Suprapubic skin (tissue), 4 donors: ENCODE measurements around the gene ACP7. TPM values are rescaled to one million over a fixed set of nuclear protein-coding genes. Genes with fewer than 3 reads are reported as not detected.
A peak's percentile ranks its signal among the peaks of the same experiment; 100 is the strongest.

ENCODE experiments used
- DNase-seq, 2 donors: peaks; one replicate each; pipeline ENCODE4 v3.0.0-alpha.2; 2019; ENCODE audit warnings: low spot score in 2 of 2
- H3K27ac ChIP-seq: fragments of 200-600 bp; sonication (generic); one replicate; pipeline ENCODE4 v1.5.1; 2019
- H3K27me3 ChIP-seq: fragments of 200-600 bp; sonication (generic); one replicate; pipeline ENCODE4 v1.5.1; 2019
- H3K36me3 ChIP-seq: fragments of 200-600 bp; sonication (generic); one replicate; pipeline ENCODE4 v1.5.1; 2019
- H3K4me1 ChIP-seq: fragments of 200-600 bp; sonication (generic); one replicate; pipeline ENCODE4 v1.5.1; 2019
- H3K4me3 ChIP-seq: fragments of 200-600 bp; sonication (generic); one replicate; pipeline ENCODE4 v1.5.1; 2019; ENCODE audit warnings: mild to moderate bottlenecking
- H3K9me3 ChIP-seq: fragments of 200-600 bp; sonication (generic); one replicate; pipeline ENCODE4 v1.5.1; 2019
- EP300 ChIP-seq: sonication (generic); formaldehyde crosslinking; IDR thresholded peaks from one replicate; pipeline ENCODE4 v1.6.1; 2017; ENCODE audit warnings: antibody characterized with exemption
- POLR2A ChIP-seq, 2 donors: fragments of 450-650 bp; IDR thresholded peaks; one replicate each; pipeline ENCODE4 v1.6.1; 2017; ENCODE audit warnings: antibody characterized with exemption in 2 of 2, mild to moderate bottlenecking in 2 of 2, moderate library complexity in 2 of 2
- POLR2AphosphoS5 ChIP-seq, 3 donors: sonication (generic); formaldehyde crosslinking; IDR thresholded peaks; one replicate each; pipeline ENCODE4 v1.6.1; 2017; ENCODE audit warnings: antibody characterized with exemption in 3 of 3
- WGBS: methylation state at CpG from one replicate; pipeline ENCODE4 v1.1.5; 2018; 5-methylcytosine and 5-hydroxymethylcytosine counted together
- total RNA-seq, 4 donors: library from RNA; depleted of rRNA; stranded (reverse); fragments of >200 nt; gene quantifications; one replicate each; pipeline ENCODE4 v1.1.0, GENCODE V29; 2016
- TF ChIP-seq, protein P1 (sequence below), 2 donors: fragments of 200-600 bp in 1 of 2; fragments of 450-650 bp in 1 of 2; sonication (generic) in 1 of 2; IDR thresholded peaks; one replicate each; pipeline ENCODE4 v1.5.1; 2016 to 2019; ENCODE audit warnings: antibody characterized with exemption in 2 of 2, mild to moderate bottlenecking in 1 of 2, moderate library complexity in 1 of 2

ACP7 gene
- total RNA-seq, 4 donors from 2014 or later, result 15.0 to 24.1 (median 18.0) TPM

GRCh38 chr19:39152066-39152465 is 67.9 kb downstream of the ACP7 start:
- no peak overlapping the region for H3K4me3 ChIP-seq
- TF ChIP-seq POLR2A (IDR thresholded peaks at IDR 0.05) (no peak), EP300 (no peak), POLR2AphosphoS5 (IDR thresholded peaks at IDR 0.05) (no peak)
- TF ChIP-seq, protein P1, sequence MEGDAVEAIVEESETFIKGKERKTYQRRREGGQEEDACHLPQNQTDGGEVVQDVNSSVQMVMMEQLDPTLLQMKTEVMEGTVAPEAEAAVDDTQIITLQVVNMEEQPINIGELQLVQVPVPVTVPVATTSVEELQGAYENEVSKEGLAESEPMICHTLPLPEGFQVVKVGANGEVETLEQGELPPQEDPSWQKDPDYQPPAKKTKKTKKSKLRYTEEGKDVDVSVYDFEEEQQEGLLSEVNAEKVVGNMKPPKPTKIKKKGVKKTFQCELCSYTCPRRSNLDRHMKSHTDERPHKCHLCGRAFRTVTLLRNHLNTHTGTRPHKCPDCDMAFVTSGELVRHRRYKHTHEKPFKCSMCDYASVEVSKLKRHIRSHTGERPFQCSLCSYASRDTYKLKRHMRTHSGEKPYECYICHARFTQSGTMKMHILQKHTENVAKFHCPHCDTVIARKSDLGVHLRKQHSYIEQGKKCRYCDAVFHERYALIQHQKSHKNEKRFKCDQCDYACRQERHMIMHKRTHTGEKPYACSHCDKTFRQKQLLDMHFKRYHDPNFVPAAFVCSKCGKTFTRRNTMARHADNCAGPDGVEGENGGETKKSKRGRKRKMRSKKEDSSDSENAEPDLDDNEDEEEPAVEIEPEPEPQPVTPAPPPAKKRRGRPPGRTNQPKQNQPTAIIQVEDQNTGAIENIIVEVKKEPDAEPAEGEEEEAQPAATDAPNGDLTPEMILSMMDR (IDR thresholded peaks at IDR 0.05), result no peak
- H3K9me3 ChIP-seq, result no peaks in the 10 kb centered on the region
- H3K4me1 ChIP-seq, result peaks cover 38% of the 10 kb centered on the region
- WGBS, result 86% methylated on average over 10 of the region's 10 CpGs
- no peak overlapping the region for H3K27ac ChIP-seq
- DNase-seq, result no peak
- no peaks in the 10 kb centered on the region for H3K36me3 ChIP-seq
- no peaks in the 10 kb centered on the region for H3K27me3 ChIP-seq

GRCh38 chr19:39154100-39154628 is 70.0 kb downstream of the ACP7 start:
- H3K27ac ChIP-seq, result peak overlapping the region; percentile 75
- DNase-seq, result no peak
- peaks cover 57% of the 10 kb centered on the region for H3K4me1 ChIP-seq
- no peaks in the 10 kb centered on the region for H3K9me3 ChIP-seq
- TF ChIP-seq, protein P1 (IDR thresholded peaks at IDR 0.05), result no peak
- TF ChIP-seq POLR2A (IDR thresholded peaks at IDR 0.05), result no peak
- no peak for TF ChIP-seq POLR2AphosphoS5 (IDR thresholded peaks at IDR 0.05)
- TF ChIP-seq EP300, result no peak
- no peaks in the 10 kb centered on the region for H3K36me3 ChIP-seq
- H3K27me3 ChIP-seq, result no peaks in the 10 kb centered on the region
- 69% methylated on average over 13 of the region's 13 CpGs for WGBS
- no peak overlapping the region for H3K4me3 ChIP-seq

- Histone ChIP-seq H3K4me1 (peaks cover 62% of the 10 kb centered on the region), H3K36me3 (no peaks in the 10 kb centered on the region), H3K27me3 (no peaks in the 10 kb centered on the region), H3K4me3 (peak overlapping the region; percentile 13), H3K27ac (peak overlapping the region; percentile 75), H3K9me3 (no peaks in the 10 kb centered on the region)
- no peak for DNase-seq
- TF ChIP-seq, protein P1 (IDR thresholded peaks at IDR 0.05), result no peak
- TF ChIP-seq POLR2AphosphoS5 (IDR thresholded peaks at IDR 0.05), result no peak
- no peak for TF ChIP-seq EP300
- no peak for TF ChIP-seq POLR2A (IDR thresholded peaks at IDR 0.05)
- WGBS, result 26% methylated on average over 4 of the region's 11 CpGs
Measured at GRCh38 chr19:39154629-39155100, 70.5 kb downstream of the ACP7 start.

GRCh38 chr19:39155114-39155700 is 71.0 kb downstream of the ACP7 start:
- DNase-seq, result no peak
- H3K4me3 ChIP-seq, result peak overlapping the region; percentile 13
- peak overlapping the region; percentile 75 for H3K27ac ChIP-seq
- no peaks in the 10 kb centered on the region for H3K27me3 ChIP-seq
- WGBS, result 52% methylated on average over 8 of the region's 11 CpGs
- TF ChIP-seq POLR2A (IDR thresholded peaks at IDR 0.05), result no peak
- TF ChIP-seq, protein P1 (IDR thresholded peaks at IDR 0.05), result no peak
- no peak for TF ChIP-seq EP300
- TF ChIP-seq POLR2AphosphoS5 (IDR thresholded peaks at IDR 0.05), result no peak
- no peaks in the 10 kb centered on the region for H3K9me3 ChIP-seq
- H3K4me1 ChIP-seq, result peaks cover 67% of the 10 kb centered on the region
- H3K36me3 ChIP-seq, result no peaks in the 10 kb centered on the region

- DNase-seq, result no peak
- no peaks in the 10 kb centered on the region for H3K27me3 ChIP-seq
- H3K4me1 ChIP-seq, result peaks cover 73% of the 10 kb centered on the region
- peak overlapping the region; percentile 75 for H3K27ac ChIP-seq
- no peaks in the 10 kb centered on the region for H3K9me3 ChIP-seq
- no peak overlapping the region for H3K4me3 ChIP-seq
- TF ChIP-seq, protein P1 (IDR thresholded peaks at IDR 0.05), result no peak
- TF ChIP-seq EP300 (no peak), POLR2AphosphoS5 (IDR thresholded peaks at IDR 0.05) (no peak), POLR2A (IDR thresholded peaks at IDR 0.05) (no peak)
- WGBS, result 64% methylated on average over 15 of the region's 15 CpGs
- no peaks in the 10 kb centered on the region for H3K36me3 ChIP-seq
Measured at GRCh38 chr19:39155741-39156140, 71.6 kb downstream of the ACP7 start.
